Neural cell (in vitro differentiated cells): ENCODE results near the gene PCSK7. TPM values are rescaled to one million over a fixed set of nuclear protein-coding genes. Genes with fewer than 3 reads are reported as not detected.

Experiments used
- H2AFZ ChIP-seq: fragments of 200-600, 300-800 bp; sonication (generic), shearing (Covaris generic); 2 replicates; pipeline ENCODE4 v1.6.0; 2014; ENCODE audit warnings: low read depth, mild to moderate bottlenecking, antibody characterized with exemption, low read length, moderate library complexity
- H3F3A ChIP-seq: fragments of 200-600 bp; shearing (Covaris generic); 2 replicates; pipeline ENCODE4 v1.6.1; 2016; ENCODE audit warnings: mild to moderate bottlenecking, moderate library complexity, mixed read lengths, antibody characterized with exemption, low read length; ENCODE audit not compliant: insufficient read depth, poor library complexity, severe bottlenecking
- H3K27ac ChIP-seq: fragments of 200-600, 300-800 bp; sonication (generic), shearing (Covaris generic); 2 replicates; pipeline ENCODE4 v1.5.1; 2014; ENCODE audit warnings: mild to moderate bottlenecking, low read length, moderate library complexity
- H3K27me3 ChIP-seq: fragments of 300-800, 200-600 bp; sonication (generic), shearing (Covaris generic); 2 replicates; pipeline ENCODE4 v1.6.0; 2014; ENCODE audit warnings: mild to moderate bottlenecking, low read depth, low read length, moderate library complexity; ENCODE audit not compliant: insufficient read depth
- H3K36me3 ChIP-seq: fragments of 300-800, 200-600 bp; sonication (generic), shearing (Covaris generic); 2 replicates; pipeline ENCODE4 v1.5.1; 2014; ENCODE audit warnings: mild to moderate bottlenecking, antibody characterized with exemption, low read length, moderate library complexity; ENCODE audit not compliant: insufficient read depth
- H3K4me2 ChIP-seq: fragments of 300-800, 200-600 bp; sonication (generic), shearing (Covaris generic); 2 replicates; pipeline ENCODE4 v1.6.0; 2014; ENCODE audit warnings: mild to moderate bottlenecking, low read length
- H3K4me3 ChIP-seq: fragments of 300-800, 200-600 bp; sonication (generic), shearing (Covaris generic); 2 replicates; pipeline ENCODE4 v1.5.1; 2014; ENCODE audit warnings: mild to moderate bottlenecking, low read length, moderate library complexity
- H3K79me2 ChIP-seq: fragments of 200-600 bp; shearing (Covaris generic); replicated peaks from 2 replicates; pipeline ENCODE4 v1.6.0; 2014; ENCODE audit warnings: mild to moderate bottlenecking, low read length, moderate library complexity; ENCODE audit not compliant: insufficient read depth
- H3K9ac ChIP-seq: fragments of 300-800, 200-600 bp; sonication (generic), shearing (Covaris generic); 2 replicates; pipeline ENCODE4 v1.6.1; 2016; ENCODE audit warnings: mild to moderate bottlenecking, low read length, mixed read lengths
- H3K9me2 ChIP-seq: fragments of 200-600 bp; shearing (Covaris generic); 2 replicates; pipeline ENCODE4 v1.6.1; 2016; ENCODE audit warnings: mild to moderate bottlenecking, low read length, mixed read lengths; ENCODE audit not compliant: insufficient read depth
- H3K9me3 ChIP-seq: fragments of 200-600, 300-800 bp; sonication (generic), shearing (Covaris generic); 2 replicates; pipeline ENCODE4 v1.6.1; 2016; ENCODE audit warnings: mild to moderate bottlenecking, mixed run types, low read length, moderate library complexity, mixed read lengths
- H4K20me1 ChIP-seq: fragments of 200-600 bp; shearing (Covaris generic); 2 replicates; pipeline ENCODE4 v1.6.1; 2016; ENCODE audit warnings: mild to moderate bottlenecking, mixed run types; ENCODE audit not compliant: insufficient read depth
- CTCF ChIP-seq: fragments of 450-650 bp; IDR thresholded peaks from 2 replicates; pipeline ENCODE4 v1.5.1; 2014; ENCODE audit warnings: antibody characterized with exemption, mild to moderate bottlenecking, moderate library complexity; ENCODE audit not compliant: poor library complexity, severe bottlenecking
- EP300 ChIP-seq: fragments of 450-650 bp; conservative IDR thresholded peaks from 2 replicates; pipeline ENCODE4 v1.6.1; 2014; ENCODE audit warnings: antibody characterized with exemption, mild to moderate bottlenecking, moderate library complexity; ENCODE audit not compliant: poor library complexity, severe bottlenecking
- EZH2 ChIP-seq: fragments of 200-600, 300-800 bp; shearing (Covaris generic), sonication (generic); IDR thresholded peaks from 2 replicates; pipeline ENCODE4 v1.6.1; 2014; ENCODE audit warnings: antibody characterized with exemption, low read length, borderline replicate concordance, mild to moderate bottlenecking; ENCODE audit not compliant: insufficient read depth, poor library complexity, severe bottlenecking
- MXI1 ChIP-seq: fragments of 450-650 bp; conservative IDR thresholded peaks from 2 replicates; pipeline ENCODE4 v1.6.1; 2014; ENCODE audit warnings: antibody characterized with exemption, mild to moderate bottlenecking; ENCODE audit not compliant: poor library complexity, severe bottlenecking
- POLR2AphosphoS5 ChIP-seq: IDR thresholded peaks from 2 replicates; pipeline ENCODE4 v1.6.1; 2012
- RAD21 ChIP-seq: fragments of 450-650 bp; conservative IDR thresholded peaks from 2 replicates; pipeline ENCODE4 v1.6.1; 2014; ENCODE audit warnings: antibody characterized with exemption, mild to moderate bottlenecking, moderate library complexity
- REST ChIP-seq: IDR thresholded peaks from 2 replicates; pipeline ENCODE4 v1.6.1; 2012; ENCODE audit warnings: borderline replicate concordance
- SMC3 ChIP-seq: fragments of 450-650 bp; conservative IDR thresholded peaks from 2 replicates; pipeline ENCODE4 v1.6.1; 2014; ENCODE audit warnings: antibody characterized with exemption, mild to moderate bottlenecking, moderate library complexity; ENCODE audit not compliant: poor library complexity
- TAF1 ChIP-seq: IDR thresholded peaks from 2 replicates; pipeline ENCODE4 v1.6.1; 2012; ENCODE audit warnings: low read depth
- polyA minus RNA-seq: library from RNA; depleted of rRNA, polyadenylated mRNA; stranded (reverse); fragments of >200 nt; gene quantifications from 2 replicates; pipeline ENCODE4 v1.2.3, GENCODE V29; 2014
- polyA plus RNA-seq: library from polyadenylated mRNA; depleted of rRNA; stranded (reverse); fragments of >200 nt; gene quantifications from 2 replicates; pipeline ENCODE4 v1.2.3, GENCODE V29; 2014

Gene PCSK7
- polyA plus RNA-seq (44.4 and 61.4 TPM in 2 replicates), polyA minus RNA-seq (43.1 and 45.8 TPM in 2 replicates)

- TF ChIP-seq MXI1: peak; percentile 86
- TF ChIP-seq POLR2AphosphoS5: no peak
- TF ChIP-seq SMC3: no peak
- TF ChIP-seq EP300: no peak
- TF ChIP-seq EZH2: no peak
- peak within 1 kb of the TSS; percentile 99 for H3K9ac ChIP-seq
- H3K9me2 ChIP-seq: no peaks in the 10 kb centered on the region
- H3K79me2 ChIP-seq: peaks cover 49% of the 10 kb centered on the region
- H3K36me3 ChIP-seq: peaks cover 4% of the 10 kb centered on the region
- H3K9me3 ChIP-seq: no peaks in the 10 kb centered on the region
- H3K27me3 ChIP-seq: no peaks in the 10 kb centered on the region
- no peaks in the 10 kb centered on the region for H3F3A ChIP-seq
- peak within 1 kb of the TSS; percentile 96 for H3K4me3 ChIP-seq
- no peaks in the 10 kb centered on the region for H4K20me1 ChIP-seq
- H3K27ac ChIP-seq: peak within 1 kb of the TSS; percentile 99
- peak within 1 kb of the TSS; percentile 90 for H2AFZ ChIP-seq
- peak within 1 kb of the TSS; percentile 96 for H3K4me2 ChIP-seq
Observed at GRCh38 chr11:117231842-117232091, at the start of gene PCSK7. TSS of gene PCSK7 (minus strand) at chr11:117232073. CDS start at chr11:117229844, 2,229 bp downstream.

GRCh38 chr11:117281159-117281558, 49.3 kb upstream of the PCSK7 start:
- H3K27me3 ChIP-seq: no peaks in the 10 kb centered on the region
- H3K79me2 ChIP-seq: no peaks in the 10 kb centered on the region
- H2AFZ ChIP-seq: no peak overlapping the region
- TF ChIP-seq RAD21: no peak
- TF ChIP-seq CTCF: no peak
- no peak for TF ChIP-seq EP300
- no peak for TF ChIP-seq POLR2AphosphoS5
- no peak for TF ChIP-seq TAF1
- no peak for TF ChIP-seq EZH2
- no peak for TF ChIP-seq MXI1
- no peak for TF ChIP-seq SMC3
- no peak for TF ChIP-seq REST
- no peak overlapping the region for H3K4me3 ChIP-seq
- no peaks in the 10 kb centered on the region for H3K9me3 ChIP-seq
- peaks cover 3% of the 10 kb centered on the region for H3K36me3 ChIP-seq
- no peak overlapping the region for H3K9ac ChIP-seq
- no peaks in the 10 kb centered on the region for H3F3A ChIP-seq
- H4K20me1 ChIP-seq: no peaks in the 10 kb centered on the region
- H3K9me2 ChIP-seq: no peaks in the 10 kb centered on the region
- no peak overlapping the region for H3K27ac ChIP-seq
- H3K4me2 ChIP-seq: no peak overlapping the region
